ENCODE data around the gene FAM241B.

Gene FAM241B

DNA sequence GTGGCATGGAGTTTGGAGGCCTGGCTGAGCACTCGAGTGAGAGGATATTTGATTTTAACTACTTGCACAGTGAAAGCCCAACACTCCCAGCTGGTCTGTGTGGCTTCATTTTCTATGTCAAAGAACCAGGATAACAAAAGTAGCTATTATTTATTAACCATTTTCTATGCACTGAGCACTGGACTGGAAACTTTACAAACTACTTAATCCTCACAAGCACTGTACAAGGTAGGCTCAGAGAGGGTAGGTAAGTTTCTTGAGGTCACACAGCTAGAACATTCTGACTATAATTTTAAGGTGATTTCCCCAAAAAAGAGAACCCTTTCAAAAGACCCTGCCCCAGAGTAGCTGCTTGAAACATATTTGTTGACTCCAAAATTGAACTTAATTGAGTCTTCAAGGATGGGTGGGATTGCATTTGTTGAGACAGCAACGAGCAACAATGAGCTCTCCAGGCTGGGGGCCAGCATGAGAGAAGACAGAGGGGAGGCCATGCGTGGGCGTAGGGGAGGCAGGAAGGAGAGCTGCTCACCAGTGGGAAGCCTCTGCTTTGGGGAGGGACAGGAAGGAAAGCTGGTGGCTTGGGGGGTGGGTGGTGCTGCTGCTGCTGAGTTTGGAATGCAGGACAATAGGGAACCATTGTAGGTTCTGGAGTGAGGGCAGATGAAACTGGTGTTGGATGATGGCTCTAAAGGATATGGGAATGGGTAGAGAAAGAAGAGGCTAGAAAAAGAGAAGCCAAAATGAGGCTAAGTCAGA is 31.5 kb downstream of the FAM241B start:
- no peak overlapping the region for H3K4me3 ChIP-seq (ENCODE audit: low read depth, low read length)
- no peak overlapping the region for H3K27ac ChIP-seq (ENCODE audit: extremely low read depth, low read depth, low read length)
- no peaks in the 10 kb centered on the region for H3K4me1 ChIP-seq (ENCODE audit: control insufficient read depth, insufficient read depth, low read length)
- ChIA-PET CTCF (interaction anchor here (1.0 to 3.6 kb wide), 4 partner anchors 15 to 146 kb away, joined by 5 to 15 read pairs (median 6); no protein-coding TSS in a partner anchor), POLR2A (no interaction called here)
- H3K36me3 ChIP-seq (ENCODE audit: control insufficient read depth in 2 of 2, insufficient read depth in 1 of 2, low read length in 2 of 2): no peaks in the 10 kb centered on the region
- no peaks in the 10 kb centered on the region for H3K9me3 ChIP-seq (ENCODE audit: control insufficient read depth, insufficient read depth, low read depth, low read length)
- TF ChIP-seq, protein P1, sequence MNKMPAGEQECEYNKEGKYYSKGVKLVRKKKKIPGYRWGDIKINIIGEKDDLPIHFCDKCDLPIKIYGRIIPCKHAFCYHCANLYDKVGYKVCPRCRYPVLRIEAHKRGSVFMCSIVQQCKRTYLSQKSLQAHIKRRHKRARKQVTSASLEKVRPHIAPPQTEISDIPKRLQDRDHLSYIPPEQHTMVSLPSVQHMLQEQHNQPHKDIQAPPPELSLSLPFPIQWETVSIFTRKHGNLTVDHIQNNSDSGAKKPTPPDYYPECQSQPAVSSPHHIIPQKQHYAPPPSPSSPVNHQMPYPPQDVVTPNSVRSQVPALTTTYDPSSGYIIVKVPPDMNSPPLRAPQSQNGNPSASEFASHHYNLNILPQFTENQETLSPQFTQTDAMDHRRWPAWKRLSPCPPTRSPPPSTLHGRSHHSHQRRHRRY (tag by site-specific recombination; IDR thresholded peaks at IDR 0.05): no peak
- TF ChIP-seq ZNF37A (tag by site-specific recombination; IDR thresholded peaks at IDR 0.05): no peak
- 0 out of 2 replicates have a peak, but pooled peaks have one; percentile 14 for TF ChIP-seq ZBTB8A (tag by site-specific recombination; IDR thresholded peaks at IDR 0.05)
- TF ChIP-seq, protein P2, sequence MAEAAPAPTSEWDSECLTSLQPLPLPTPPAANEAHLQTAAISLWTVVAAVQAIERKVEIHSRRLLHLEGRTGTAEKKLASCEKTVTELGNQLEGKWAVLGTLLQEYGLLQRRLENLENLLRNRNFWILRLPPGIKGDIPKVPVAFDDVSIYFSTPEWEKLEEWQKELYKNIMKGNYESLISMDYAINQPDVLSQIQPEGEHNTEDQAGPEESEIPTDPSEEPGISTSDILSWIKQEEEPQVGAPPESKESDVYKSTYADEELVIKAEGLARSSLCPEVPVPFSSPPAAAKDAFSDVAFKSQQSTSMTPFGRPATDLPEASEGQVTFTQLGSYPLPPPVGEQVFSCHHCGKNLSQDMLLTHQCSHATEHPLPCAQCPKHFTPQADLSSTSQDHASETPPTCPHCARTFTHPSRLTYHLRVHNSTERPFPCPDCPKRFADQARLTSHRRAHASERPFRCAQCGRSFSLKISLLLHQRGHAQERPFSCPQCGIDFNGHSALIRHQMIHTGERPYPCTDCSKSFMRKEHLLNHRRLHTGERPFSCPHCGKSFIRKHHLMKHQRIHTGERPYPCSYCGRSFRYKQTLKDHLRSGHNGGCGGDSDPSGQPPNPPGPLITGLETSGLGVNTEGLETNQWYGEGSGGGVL (tag by site-specific recombination; IDR thresholded peaks at IDR 0.05): peak; percentile 68
- TF ChIP-seq, protein P3, sequence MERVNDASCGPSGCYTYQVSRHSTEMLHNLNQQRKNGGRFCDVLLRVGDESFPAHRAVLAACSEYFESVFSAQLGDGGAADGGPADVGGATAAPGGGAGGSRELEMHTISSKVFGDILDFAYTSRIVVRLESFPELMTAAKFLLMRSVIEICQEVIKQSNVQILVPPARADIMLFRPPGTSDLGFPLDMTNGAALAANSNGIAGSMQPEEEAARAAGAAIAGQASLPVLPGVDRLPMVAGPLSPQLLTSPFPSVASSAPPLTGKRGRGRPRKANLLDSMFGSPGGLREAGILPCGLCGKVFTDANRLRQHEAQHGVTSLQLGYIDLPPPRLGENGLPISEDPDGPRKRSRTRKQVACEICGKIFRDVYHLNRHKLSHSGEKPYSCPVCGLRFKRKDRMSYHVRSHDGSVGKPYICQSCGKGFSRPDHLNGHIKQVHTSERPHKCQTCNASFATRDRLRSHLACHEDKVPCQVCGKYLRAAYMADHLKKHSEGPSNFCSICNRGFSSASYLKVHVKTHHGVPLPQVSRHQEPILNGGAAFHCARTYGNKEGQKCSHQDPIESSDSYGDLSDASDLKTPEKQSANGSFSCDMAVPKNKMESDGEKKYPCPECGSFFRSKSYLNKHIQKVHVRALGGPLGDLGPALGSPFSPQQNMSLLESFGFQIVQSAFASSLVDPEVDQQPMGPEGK (tag by site-specific recombination; IDR thresholded peaks at IDR 0.05): peak; percentile 21; the same call in 1 of the 2 replicates
- peak; percentile 78 for TF ChIP-seq ZFHX2 (tag by site-specific recombination; conservative IDR thresholded peaks at IDR 0.05)
- TF ChIP-seq, protein P4, sequence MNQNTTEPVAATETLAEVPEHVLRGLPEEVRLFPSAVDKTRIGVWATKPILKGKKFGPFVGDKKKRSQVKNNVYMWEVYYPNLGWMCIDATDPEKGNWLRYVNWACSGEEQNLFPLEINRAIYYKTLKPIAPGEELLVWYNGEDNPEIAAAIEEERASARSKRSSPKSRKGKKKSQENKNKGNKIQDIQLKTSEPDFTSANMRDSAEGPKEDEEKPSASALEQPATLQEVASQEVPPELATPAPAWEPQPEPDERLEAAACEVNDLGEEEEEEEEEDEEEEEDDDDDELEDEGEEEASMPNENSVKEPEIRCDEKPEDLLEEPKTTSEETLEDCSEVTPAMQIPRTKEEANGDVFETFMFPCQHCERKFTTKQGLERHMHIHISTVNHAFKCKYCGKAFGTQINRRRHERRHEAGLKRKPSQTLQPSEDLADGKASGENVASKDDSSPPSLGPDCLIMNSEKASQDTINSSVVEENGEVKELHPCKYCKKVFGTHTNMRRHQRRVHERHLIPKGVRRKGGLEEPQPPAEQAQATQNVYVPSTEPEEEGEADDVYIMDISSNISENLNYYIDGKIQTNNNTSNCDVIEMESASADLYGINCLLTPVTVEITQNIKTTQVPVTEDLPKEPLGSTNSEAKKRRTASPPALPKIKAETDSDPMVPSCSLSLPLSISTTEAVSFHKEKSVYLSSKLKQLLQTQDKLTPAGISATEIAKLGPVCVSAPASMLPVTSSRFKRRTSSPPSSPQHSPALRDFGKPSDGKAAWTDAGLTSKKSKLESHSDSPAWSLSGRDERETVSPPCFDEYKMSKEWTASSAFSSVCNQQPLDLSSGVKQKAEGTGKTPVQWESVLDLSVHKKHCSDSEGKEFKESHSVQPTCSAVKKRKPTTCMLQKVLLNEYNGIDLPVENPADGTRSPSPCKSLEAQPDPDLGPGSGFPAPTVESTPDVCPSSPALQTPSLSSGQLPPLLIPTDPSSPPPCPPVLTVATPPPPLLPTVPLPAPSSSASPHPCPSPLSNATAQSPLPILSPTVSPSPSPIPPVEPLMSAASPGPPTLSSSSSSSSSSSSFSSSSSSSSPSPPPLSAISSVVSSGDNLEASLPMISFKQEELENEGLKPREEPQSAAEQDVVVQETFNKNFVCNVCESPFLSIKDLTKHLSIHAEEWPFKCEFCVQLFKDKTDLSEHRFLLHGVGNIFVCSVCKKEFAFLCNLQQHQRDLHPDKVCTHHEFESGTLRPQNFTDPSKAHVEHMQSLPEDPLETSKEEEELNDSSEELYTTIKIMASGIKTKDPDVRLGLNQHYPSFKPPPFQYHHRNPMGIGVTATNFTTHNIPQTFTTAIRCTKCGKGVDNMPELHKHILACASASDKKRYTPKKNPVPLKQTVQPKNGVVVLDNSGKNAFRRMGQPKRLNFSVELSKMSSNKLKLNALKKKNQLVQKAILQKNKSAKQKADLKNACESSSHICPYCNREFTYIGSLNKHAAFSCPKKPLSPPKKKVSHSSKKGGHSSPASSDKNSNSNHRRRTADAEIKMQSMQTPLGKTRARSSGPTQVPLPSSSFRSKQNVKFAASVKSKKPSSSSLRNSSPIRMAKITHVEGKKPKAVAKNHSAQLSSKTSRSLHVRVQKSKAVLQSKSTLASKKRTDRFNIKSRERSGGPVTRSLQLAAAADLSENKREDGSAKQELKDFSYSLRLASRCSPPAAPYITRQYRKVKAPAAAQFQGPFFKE (tag by site-specific recombination; IDR thresholded peaks at IDR 0.05; ENCODE audit: borderline replicate concordance): no peak
- TF ChIP-seq ZNF366 (tag by site-specific recombination; conservative IDR thresholded peaks at IDR 0.05): 0 out of 2 replicates have a peak, but pooled peaks have one; percentile 52
- 0 out of 2 replicates have a peak, but pooled peaks have one; percentile 33 for TF ChIP-seq ZNF768 (tag by site-specific recombination; IDR thresholded peaks at IDR 0.05)
- TF ChIP-seq ZNF473 (tag by site-specific recombination; IDR thresholded peaks at IDR 0.05): 0 out of 2 replicates have a peak, but pooled peaks have one; percentile 58
- TF ChIP-seq ZNF335 (tag by site-specific recombination; conservative IDR thresholded peaks at IDR 0.05): 0 out of 2 replicates have a peak, but pooled peaks have one; percentile 10
- TF ChIP-seq ZNF2 (tag by site-specific recombination; IDR thresholded peaks at IDR 0.05): no peak
- peak; percentile 92 for TF ChIP-seq ZNF16 (tag by site-specific recombination; IDR thresholded peaks at IDR 0.05; ENCODE audit: low read depth)
- TF ChIP-seq EGR2 (tag by site-specific recombination; IDR thresholded peaks at IDR 0.05; ENCODE audit: low read depth): peak; percentile 17; the same call in 1 of the 2 replicates
